Immature natural killer cell (primary cell): ENCODE measurements around the gene RETREG1. TPM values are rescaled to one million over a fixed set of nuclear protein-coding genes. Genes with fewer than 3 reads are reported as not detected.

Source experiments
- DNase-seq, 3 donors: peaks; one replicate each; pipeline ENCODE4 v3.0.0; 2022; ENCODE audit warnings: mixed read lengths in 1 of 3
- H3K27ac Mint-ChIP-seq, 6 donors: one replicate each; pipeline ENCODE4 v1.8.0; 2020; ENCODE audit warnings: mixed read lengths in 6 of 6, mild to moderate bottlenecking in 5 of 6, inconsistent platforms in 4 of 6, moderate library complexity in 3 of 6
- H3K27me3 Mint-ChIP-seq, 3 donors: one replicate each; pipeline ENCODE4 v1.8.0; 2020 to 2021; ENCODE audit warnings: low read depth in 3 of 3, mild to moderate bottlenecking in 3 of 3, mixed read lengths in 3 of 3, moderate library complexity in 3 of 3, inconsistent platforms in 1 of 3
- H3K36me3 Mint-ChIP-seq, 3 donors: one replicate each; pipeline ENCODE4 v1.8.0; 2020; ENCODE audit warnings: mixed read lengths in 3 of 3, inconsistent platforms in 2 of 3, mild to moderate bottlenecking in 2 of 3
- H3K4me1 Mint-ChIP-seq, 2 donors: one replicate each; pipeline ENCODE4 v1.8.0; 2020; ENCODE audit warnings: inconsistent platforms in 2 of 2, mild to moderate bottlenecking in 2 of 2, mixed read lengths in 2 of 2, moderate library complexity in 1 of 2
- H3K4me3 Mint-ChIP-seq, 5 donors: one replicate each; pipeline ENCODE4 v1.8.0; 2020; ENCODE audit warnings: mild to moderate bottlenecking in 5 of 5, mixed read lengths in 5 of 5, inconsistent platforms in 3 of 5, moderate library complexity in 3 of 5
- H3K9me3 Mint-ChIP-seq, 6 donors: one replicate each; pipeline ENCODE4 v1.8.0; 2020; ENCODE audit warnings: mild to moderate bottlenecking in 6 of 6, mixed read lengths in 6 of 6, inconsistent platforms in 4 of 6, moderate library complexity in 3 of 6
- polyA plus RNA-seq, 3 donors: library from polyadenylated mRNA; unstranded; fragments of 300-500 nt; fragmentation: Illumina TruSeq; gene quantifications; one replicate each; pipeline ENCODE4 v1.2.3, GENCODE V29; 2021

RETREG1 gene
- polyA plus RNA-seq, 3 donors from 2014 or later: 2.8 to 5.6 (median 3.6) TPM

- no peaks in the 10 kb centered on the region for H3K9me3 Mint-ChIP-seq
- peaks cover 12 to 34% (median 16%) of the 10 kb centered on the region in 3 donors for H3K36me3 Mint-ChIP-seq
- peak overlapping the region; percentile 96 to 99 (median 97) for H3K4me3 Mint-ChIP-seq
- H3K27ac Mint-ChIP-seq: peak overlapping the region; percentile 95 to 99 (median 96)
- no peak for DNase-seq
- H3K27me3 Mint-ChIP-seq: peaks cover 4 to 15% (median 9%) of the 10 kb centered on the region in 3 donors
- H3K4me1 Mint-ChIP-seq: peaks cover 78 to 97% of the 10 kb centered on the region in 2 donors
Measured at GRCh38 chr5:16464664-16465543, 151.9 kb downstream of the RETREG1 start.

- peaks cover 12 to 34% (median 16%) of the 10 kb centered on the region in 3 donors for H3K36me3 Mint-ChIP-seq
Measured at GRCh38 chr5:16464231-16464630, 152.6 kb downstream of the RETREG1 start.

GRCh38 chr5:16461782-16462181 lies 155.0 kb downstream of the RETREG1 start:
- Mint-ChIP-seq H3K36me3 (peaks cover 12 to 42% (median 12%) of the 10 kb centered on the region in 3 donors), H3K27me3 (peaks cover 4 to 15% (median 6%) of the 10 kb centered on the region in 3 donors), H3K4me3 (peak overlapping the region in 3 of 5 donors; percentile 1 to 16 (median 2)), H3K27ac (peak overlapping the region in 3 of 6 donors; percentile 6 to 53 (median 30)), H3K9me3 (no peaks in the 10 kb centered on the region), H3K4me1 (peaks cover 82 to 95% of the 10 kb centered on the region in 2 donors)
- no peak for DNase-seq

More at GRCh38 chr5:16464231-16464630, 152.6 kb downstream of the RETREG1 start:
- H3K27ac Mint-ChIP-seq: peak overlapping the region; percentile 95 to 99 (median 96)
- H3K4me3 Mint-ChIP-seq: peak overlapping the region; percentile 96 to 99 (median 97)
- peaks cover 4 to 15% (median 9%) of the 10 kb centered on the region in 3 donors for H3K27me3 Mint-ChIP-seq
- no peaks in the 10 kb centered on the region for H3K9me3 Mint-ChIP-seq
- H3K4me1 Mint-ChIP-seq: peaks cover 82 to 97% of the 10 kb centered on the region in 2 donors
- DNase-seq: no peak

- H3K9me3 Mint-ChIP-seq: no peaks in the 10 kb centered on the region
- H3K36me3 Mint-ChIP-seq: peaks cover 16 to 49% (median 19%) of the 10 kb centered on the region in 3 donors
- no peak for DNase-seq
- H3K27me3 Mint-ChIP-seq: peaks cover 4 to 13% (median 7%) of the 10 kb centered on the region in 3 donors
- peak overlapping the region in 3 of 6 donors; percentile 4 to 24 (median 22) for H3K27ac Mint-ChIP-seq
- H3K4me3 Mint-ChIP-seq: peak overlapping the region in 3 of 5 donors; percentile 1 to 21 (median 16)
- H3K4me1 Mint-ChIP-seq: peaks cover 83 to 95% of the 10 kb centered on the region in 2 donors
Measured at GRCh38 chr5:16461026-16461425, 155.8 kb downstream of the RETREG1 start.

- Mint-ChIP-seq H3K27ac (peak overlapping the region in 4 of 6 donors; percentile 2 to 81 (median 42)), H3K4me3 (peak overlapping the region in 2 of 5 donors; percentile 0 to 5), H3K27me3 (peaks cover 0 to 4% (median 3%) of the 10 kb centered on the region in 3 donors), H3K36me3 (peaks cover 21 to 52% (median 25%) of the 10 kb centered on the region in 3 donors), H3K9me3 (no peaks in the 10 kb centered on the region), H3K4me1 (peaks cover 85 to 95% of the 10 kb centered on the region in 2 donors)
- no peak for DNase-seq
Measured at GRCh38 chr5:16459451-16459850, 157.3 kb downstream of the RETREG1 start.

GRCh38 chr5:16457853-16458252 lies 158.9 kb downstream of the RETREG1 start:
- peaks cover 19 to 46% (median 25%) of the 10 kb centered on the region in 3 donors for H3K36me3 Mint-ChIP-seq

GRCh38 chr5:16457451-16457850 lies 159.3 kb downstream of the RETREG1 start:
- Mint-ChIP-seq H3K9me3 (no peaks in the 10 kb centered on the region), H3K36me3 (peaks cover 19 to 46% (median 28%) of the 10 kb centered on the region in 3 donors)

More at GRCh38 chr5:16457853-16458252, 158.9 kb downstream of the RETREG1 start:
- no peaks in the 10 kb centered on the region for H3K9me3 Mint-ChIP-seq
- H3K27ac Mint-ChIP-seq: peak overlapping the region; percentile 1 to 64 (median 23)
- H3K4me3 Mint-ChIP-seq: no peak overlapping the region
- H3K4me1 Mint-ChIP-seq: peaks cover 78 to 91% of the 10 kb centered on the region in 2 donors
- DNase-seq: no peak
- H3K27me3 Mint-ChIP-seq: peaks cover 0 to 4% (median 3%) of the 10 kb centered on the region in 3 donors

GRCh38 chr5:16456103-16456832 lies 160.5 kb downstream of the RETREG1 start:
- Mint-ChIP-seq H3K4me3 (peak overlapping the region; percentile 40 to 72 (median 57)), H3K27ac (peak overlapping the region; percentile 56 to 92 (median 84)), H3K36me3 (peaks cover 19 to 44% (median 27%) of the 10 kb centered on the region in 3 donors), H3K9me3 (no peaks in the 10 kb centered on the region), H3K27me3 (peaks cover 0 to 4% (median 3%) of the 10 kb centered on the region in 3 donors), H3K4me1 (peaks cover 67 to 93% of the 10 kb centered on the region in 2 donors)
- peak; percentile 48 to 61 (median 58) for DNase-seq

More at GRCh38 chr5:16457451-16457850, 159.3 kb downstream of the RETREG1 start:
- H3K4me3 Mint-ChIP-seq: no peak overlapping the region
- DNase-seq: no peak
- H3K27me3 Mint-ChIP-seq: peaks cover 0 to 4% (median 3%) of the 10 kb centered on the region in 3 donors
- peaks cover 76 to 93% of the 10 kb centered on the region in 2 donors for H3K4me1 Mint-ChIP-seq
- H3K27ac Mint-ChIP-seq: peak overlapping the region; percentile 1 to 64 (median 23)

- Mint-ChIP-seq H3K36me3 (peaks cover 18 to 44% (median 31%) of the 10 kb centered on the region in 3 donors), H3K27ac (peak overlapping the region; percentile 56 to 92 (median 84)), H3K4me3 (peak overlapping the region; percentile 40 to 72 (median 57)), H3K9me3 (no peaks in the 10 kb centered on the region), H3K27me3 (peaks cover 0 to 4% (median 1%) of the 10 kb centered on the region in 3 donors), H3K4me1 (peaks cover 61 to 93% of the 10 kb centered on the region in 2 donors)
- DNase-seq: no peak
Measured at GRCh38 chr5:16455668-16456067, 161.1 kb downstream of the RETREG1 start.

- peaks cover 26 to 52% (median 39%) of the 10 kb centered on the region in 3 donors for H3K36me3 Mint-ChIP-seq
- no peak for DNase-seq
- H3K9me3 Mint-ChIP-seq: no peaks in the 10 kb centered on the region
- peaks cover 54 to 88% of the 10 kb centered on the region in 2 donors for H3K4me1 Mint-ChIP-seq
- peak overlapping the region in 3 of 6 donors; percentile 0 to 15 (median 3) for H3K27ac Mint-ChIP-seq
- H3K4me3 Mint-ChIP-seq: peak overlapping the region in 2 of 5 donors; percentile 0 to 15
- H3K27me3 Mint-ChIP-seq: peaks cover 0 to 4% (median 1%) of the 10 kb centered on the region in 3 donors
Measured at GRCh38 chr5:16454686-16455085, 162.1 kb downstream of the RETREG1 start.

- no peak for DNase-seq
- H3K9me3 Mint-ChIP-seq: no peaks in the 10 kb centered on the region
- peaks cover 26 to 61% (median 47%) of the 10 kb centered on the region in 3 donors for H3K36me3 Mint-ChIP-seq
- H3K27ac Mint-ChIP-seq: peak overlapping the region in 1 of 6 donors; percentile 14
- peaks cover 0 to 4% (median 1%) of the 10 kb centered on the region in 3 donors for H3K27me3 Mint-ChIP-seq
- H3K4me1 Mint-ChIP-seq: peaks cover 46 to 79% of the 10 kb centered on the region in 2 donors
- no peak overlapping the region for H3K4me3 Mint-ChIP-seq
Measured at GRCh38 chr5:16453609-16454008, 163.2 kb downstream of the RETREG1 start.

GRCh38 chr5:16450163-16450562 lies 166.6 kb downstream of the RETREG1 start:
- Mint-ChIP-seq H3K27ac (peak overlapping the region in 1 of 6 donors; percentile 53), H3K4me1 (peaks cover 21 to 57% of the 10 kb centered on the region in 2 donors), H3K4me3 (no peak overlapping the region), H3K36me3 (peaks cover 35 to 62% (median 43%) of the 10 kb centered on the region in 3 donors), H3K9me3 (no peaks in the 10 kb centered on the region), H3K27me3 (peaks cover 0 to 1% (median 0%) of the 10 kb centered on the region in 3 donors)
- no peak for DNase-seq

GRCh38 chr5:16446993-16447392 lies 169.8 kb downstream of the RETREG1 start:
- peaks cover 5 to 28% of the 10 kb centered on the region in 2 donors for H3K4me1 Mint-ChIP-seq
- peak overlapping the region in 1 of 6 donors; percentile 53 for H3K27ac Mint-ChIP-seq
- no peak for DNase-seq
- H3K27me3 Mint-ChIP-seq: peaks cover 0 to 1% (median 0%) of the 10 kb centered on the region in 3 donors
- H3K4me3 Mint-ChIP-seq: no peak overlapping the region
- H3K36me3 Mint-ChIP-seq: peaks cover 31 to 49% (median 35%) of the 10 kb centered on the region in 3 donors
- H3K9me3 Mint-ChIP-seq: no peaks in the 10 kb centered on the region
